ENCODE data around the gene PDE8B.

DNA sequence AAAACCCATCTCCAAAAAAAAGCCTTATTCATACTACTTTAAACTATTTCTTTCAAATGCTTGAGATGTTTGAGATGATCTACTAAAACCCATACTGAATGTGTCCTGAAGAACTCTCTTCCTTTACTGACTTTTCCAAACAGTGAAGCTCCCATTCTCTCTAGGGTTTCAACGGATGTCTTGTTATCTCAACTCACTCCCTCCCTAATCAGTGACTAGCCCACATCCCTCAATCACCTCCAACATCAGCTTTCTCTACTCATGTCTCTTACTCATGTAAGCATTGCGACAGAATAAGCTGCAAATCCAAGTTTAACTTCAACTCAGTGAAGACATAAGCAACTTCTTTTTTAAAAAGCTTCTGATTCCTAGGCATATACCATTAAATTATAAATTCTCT lies 239.5 kb downstream of the PDE8B start:
- TF ChIP-seq POLR2AphosphoS5 (IDR thresholded peaks at IDR 0.05) (no peak), EP300 (IDR thresholded peaks at IDR 0.05) (no peak), POLR2A (IDR thresholded peaks at IDR 0.05) (no peak)
- TF ChIP-seq, protein P1, sequence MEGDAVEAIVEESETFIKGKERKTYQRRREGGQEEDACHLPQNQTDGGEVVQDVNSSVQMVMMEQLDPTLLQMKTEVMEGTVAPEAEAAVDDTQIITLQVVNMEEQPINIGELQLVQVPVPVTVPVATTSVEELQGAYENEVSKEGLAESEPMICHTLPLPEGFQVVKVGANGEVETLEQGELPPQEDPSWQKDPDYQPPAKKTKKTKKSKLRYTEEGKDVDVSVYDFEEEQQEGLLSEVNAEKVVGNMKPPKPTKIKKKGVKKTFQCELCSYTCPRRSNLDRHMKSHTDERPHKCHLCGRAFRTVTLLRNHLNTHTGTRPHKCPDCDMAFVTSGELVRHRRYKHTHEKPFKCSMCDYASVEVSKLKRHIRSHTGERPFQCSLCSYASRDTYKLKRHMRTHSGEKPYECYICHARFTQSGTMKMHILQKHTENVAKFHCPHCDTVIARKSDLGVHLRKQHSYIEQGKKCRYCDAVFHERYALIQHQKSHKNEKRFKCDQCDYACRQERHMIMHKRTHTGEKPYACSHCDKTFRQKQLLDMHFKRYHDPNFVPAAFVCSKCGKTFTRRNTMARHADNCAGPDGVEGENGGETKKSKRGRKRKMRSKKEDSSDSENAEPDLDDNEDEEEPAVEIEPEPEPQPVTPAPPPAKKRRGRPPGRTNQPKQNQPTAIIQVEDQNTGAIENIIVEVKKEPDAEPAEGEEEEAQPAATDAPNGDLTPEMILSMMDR (IDR thresholded peaks at IDR 0.05) = no peak
